HL-60/S4 treated with retinoic acid at 250 ng/mL for 4 days and 3 days (cell line): ENCODE data around the gene PTPRT.

Experiments used
- in situ Hi-C: fragments of 300-500 bp; cut with MboI; formaldehyde crosslinking; loops from 2 replicates; pipeline ENCODE4 v1.7.0; 2022; ENCODE audit warnings: low sequenced_read_pairs

PTPRT gene

DNA sequence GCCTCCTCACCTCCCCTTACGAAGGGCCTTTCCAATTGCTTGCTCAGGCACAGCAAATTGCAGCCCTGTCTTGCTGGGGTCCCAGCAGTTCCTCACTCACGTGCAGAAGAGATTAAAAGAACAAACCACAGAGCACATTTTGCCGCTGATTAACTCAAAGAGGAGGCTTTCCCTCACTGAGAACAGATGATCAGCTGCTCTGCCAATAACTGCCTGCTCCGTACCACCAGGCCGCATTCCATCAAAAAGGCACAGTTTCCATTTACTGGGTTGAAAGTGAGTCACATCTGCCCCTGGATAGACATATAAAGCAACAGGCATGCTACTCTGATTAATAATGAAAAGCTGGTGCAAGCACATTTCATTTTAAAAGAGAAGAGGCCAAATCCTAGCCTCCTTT is 446.8 kb downstream of the PTPRT start:
- in situ Hi-C loops: no loop called here

DNA sequence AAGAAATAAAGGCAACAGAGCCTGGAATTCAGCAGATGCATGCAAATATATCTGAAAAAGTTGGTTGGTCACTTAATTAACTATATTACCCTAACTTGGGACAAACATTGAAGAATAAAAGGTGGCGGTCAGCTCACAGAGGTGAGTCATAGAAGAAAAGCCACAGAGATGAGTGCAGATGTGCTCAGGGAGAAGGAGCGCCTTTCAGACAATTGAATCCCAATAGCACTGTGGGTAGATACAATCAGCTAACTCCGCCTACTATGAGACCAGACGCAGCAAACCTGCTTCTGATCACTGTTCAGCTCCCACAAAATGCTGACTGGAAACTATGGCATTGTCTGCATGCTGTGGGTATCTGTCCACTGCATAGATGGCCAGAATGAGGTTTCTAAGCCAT is 447.8 kb downstream of the PTPRT start:
- in situ Hi-C loops: no loop called here

DNA sequence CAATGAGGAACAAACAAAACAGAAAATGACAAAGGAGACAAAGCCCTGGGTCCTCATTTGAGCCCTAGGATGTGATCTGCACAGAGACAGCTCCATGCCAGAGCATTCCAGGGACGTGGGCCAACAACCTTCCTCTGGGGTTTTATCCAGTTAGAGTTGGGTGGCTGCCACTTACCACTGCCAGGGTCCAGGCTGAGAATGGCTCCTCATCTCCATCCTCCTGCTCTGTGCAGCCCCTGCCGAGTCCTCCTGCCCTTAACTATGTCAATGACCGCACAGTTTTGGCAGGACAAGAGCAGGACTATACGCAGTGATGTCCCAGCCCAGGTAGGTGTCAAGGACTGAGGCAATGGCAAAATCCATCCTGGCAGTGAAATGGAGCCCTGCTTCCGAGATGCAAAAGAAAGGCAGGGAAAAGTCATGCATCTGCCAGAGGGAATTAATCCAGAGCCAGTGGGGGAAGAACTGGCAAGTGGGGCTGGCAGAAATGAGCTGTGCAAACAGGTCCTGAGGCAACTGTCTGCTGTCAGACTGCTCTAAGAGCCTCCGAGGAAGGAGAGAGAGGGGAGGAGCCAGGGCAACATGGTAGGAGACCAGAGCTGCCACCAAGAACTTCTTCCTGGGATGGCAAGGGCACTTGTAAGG is 449.4 kb downstream of the PTPRT start:
- in situ Hi-C loops: no loop called here

DNA sequence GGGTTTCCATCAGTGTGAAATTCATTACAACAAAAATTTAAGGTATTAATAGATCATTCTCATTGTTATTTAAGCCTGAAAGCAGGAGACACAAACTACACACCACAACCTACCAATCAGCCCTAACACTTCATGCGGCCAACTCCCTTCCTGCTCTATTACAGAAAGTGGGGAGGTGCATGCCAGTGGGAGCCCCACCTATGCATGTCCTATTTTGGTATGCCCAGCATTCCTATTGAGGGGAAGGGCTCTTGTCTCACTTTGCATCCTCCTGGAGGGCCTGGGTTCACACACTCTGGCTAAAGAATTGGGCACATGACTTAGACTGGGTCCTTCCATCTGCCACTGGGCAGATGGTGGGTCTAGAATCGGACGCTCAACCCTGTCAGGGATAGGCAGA is 450.0 kb downstream of the PTPRT start:
- in situ Hi-C loops: no loop called here

DNA sequence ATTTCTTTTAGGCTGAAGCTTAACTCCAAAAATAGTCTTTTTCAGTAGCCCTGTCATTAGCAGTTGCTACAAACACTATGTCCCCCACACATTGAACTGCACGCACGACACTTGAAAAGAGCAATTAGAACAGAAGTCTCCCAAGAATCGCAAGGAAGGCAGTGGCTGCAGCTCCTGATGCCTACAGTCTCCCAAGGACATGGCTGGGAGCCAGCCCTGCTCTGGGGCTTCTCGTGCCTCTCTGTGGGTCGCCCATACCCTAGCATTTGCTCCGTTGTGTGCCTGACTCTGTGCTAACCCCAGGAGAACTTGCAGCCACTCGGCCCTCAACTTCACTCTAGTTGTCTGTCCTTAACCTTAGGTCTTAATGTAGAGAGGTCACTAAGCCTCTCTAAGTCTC is 454.2 kb downstream of the PTPRT start:
- in situ Hi-C loops: no loop called here

DNA sequence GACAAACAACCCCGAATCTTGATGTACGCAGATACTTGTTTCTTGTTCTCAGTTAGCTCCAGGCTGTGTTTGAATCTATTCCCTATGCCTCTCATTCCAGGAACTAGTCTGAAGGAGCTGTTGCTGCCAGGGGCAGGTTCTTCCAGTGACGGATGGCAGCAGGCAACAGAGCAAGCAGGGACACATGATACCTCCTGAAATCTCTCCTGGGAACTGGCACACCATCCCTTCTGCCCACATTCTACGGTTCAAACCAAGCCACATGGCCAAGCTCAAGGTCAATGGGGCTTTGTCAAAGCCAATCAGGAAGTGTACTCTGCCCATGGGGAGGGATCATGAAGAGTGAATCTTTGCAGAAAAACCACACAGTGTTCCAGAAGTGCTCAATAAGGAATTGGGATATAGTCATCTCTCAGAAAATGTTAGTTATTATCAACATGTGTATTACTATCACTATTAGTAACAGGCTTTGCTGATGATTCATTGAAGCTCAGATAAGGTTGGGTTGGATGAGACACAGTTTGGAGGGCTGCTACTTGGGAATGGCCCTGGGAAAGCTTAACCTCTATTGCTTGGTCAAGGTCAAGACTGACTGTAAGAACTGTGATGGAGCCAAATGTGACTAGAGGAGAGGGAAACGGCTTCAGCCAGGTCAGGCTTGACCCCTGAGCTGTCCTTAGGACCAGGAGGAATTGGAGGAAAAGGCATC is 454.9 kb downstream of the PTPRT start:
- in situ Hi-C loops: no loop called here

DNA sequence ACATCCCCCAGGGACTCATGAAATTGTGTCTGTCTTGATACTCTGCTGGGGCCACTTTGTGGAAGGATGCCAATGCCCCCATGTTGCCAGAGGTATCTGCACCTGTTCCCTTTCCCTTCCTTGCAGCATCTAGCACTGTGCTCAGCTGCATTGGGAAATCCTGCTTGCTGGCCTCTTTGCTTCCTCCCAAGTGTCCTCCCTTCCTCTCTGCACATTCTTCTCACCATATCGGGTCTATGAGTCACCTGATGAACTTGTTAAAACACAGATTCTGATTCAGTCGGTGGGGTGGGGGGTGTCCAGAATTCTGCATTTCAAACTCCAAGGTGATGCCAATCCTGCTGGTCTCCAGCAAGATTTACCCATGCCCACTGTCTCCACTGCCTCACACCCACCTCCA is 467.8 kb downstream of the PTPRT start:
- in situ Hi-C loops: no loop called here

DNA sequence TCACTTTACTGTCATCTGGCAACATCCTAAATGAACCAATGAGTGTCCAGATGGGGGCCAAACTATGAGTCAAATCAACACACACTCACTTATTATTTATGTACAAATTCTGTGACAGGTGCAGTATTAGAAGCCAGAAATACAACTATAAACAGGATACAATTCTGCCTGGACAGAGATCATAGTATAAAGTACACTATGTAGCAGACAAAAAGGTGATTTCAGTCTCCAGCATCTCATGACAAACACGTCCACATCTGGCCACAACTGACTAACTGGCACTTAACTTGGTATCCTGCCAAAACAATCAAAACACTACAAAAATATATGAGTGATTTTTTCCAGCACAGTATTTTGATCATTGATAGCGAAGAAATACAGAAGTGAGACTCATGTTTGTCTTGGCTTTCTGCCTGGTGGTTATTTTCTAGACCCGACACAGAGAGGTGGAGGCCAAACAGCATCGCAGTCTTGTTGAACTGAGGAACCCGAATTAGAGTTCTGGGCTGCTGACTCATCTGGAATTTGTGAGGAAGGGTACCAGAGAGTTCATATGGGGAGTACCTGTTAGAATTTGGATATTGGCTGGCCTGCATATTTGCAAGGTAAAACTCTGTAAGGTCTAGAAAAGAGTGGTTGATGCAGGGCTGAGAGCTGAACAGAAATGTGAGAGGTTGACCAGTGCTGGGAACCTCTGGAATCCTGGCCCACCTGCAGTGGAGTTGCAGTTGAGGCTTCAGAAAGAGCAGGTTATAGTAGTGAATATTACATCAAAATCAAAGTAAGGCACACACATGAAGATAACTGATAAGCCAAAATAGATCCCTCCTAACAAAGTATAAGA is 475.2 kb downstream of the PTPRT start:
- in situ Hi-C loops: no loop called here

DNA sequence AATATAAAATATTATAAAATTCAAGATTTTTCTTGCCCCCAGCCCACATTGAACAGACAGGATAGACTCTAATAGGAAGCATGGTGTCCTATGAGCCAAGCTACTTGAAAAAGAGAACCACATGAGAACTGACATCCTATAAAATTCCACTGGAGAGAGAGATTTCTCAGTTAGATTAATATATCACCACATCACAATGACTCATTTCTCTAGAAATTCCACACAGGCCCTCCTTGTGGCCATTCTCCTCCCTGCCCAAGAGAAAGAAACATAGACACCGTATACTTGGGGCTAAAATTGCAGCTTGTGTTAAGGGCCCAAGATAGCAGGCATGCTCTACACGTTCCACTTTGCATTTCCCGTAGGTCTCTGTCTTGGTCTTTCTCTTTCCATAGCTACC is 481.4 kb downstream of the PTPRT start:
- in situ Hi-C loops: no loop called here

DNA sequence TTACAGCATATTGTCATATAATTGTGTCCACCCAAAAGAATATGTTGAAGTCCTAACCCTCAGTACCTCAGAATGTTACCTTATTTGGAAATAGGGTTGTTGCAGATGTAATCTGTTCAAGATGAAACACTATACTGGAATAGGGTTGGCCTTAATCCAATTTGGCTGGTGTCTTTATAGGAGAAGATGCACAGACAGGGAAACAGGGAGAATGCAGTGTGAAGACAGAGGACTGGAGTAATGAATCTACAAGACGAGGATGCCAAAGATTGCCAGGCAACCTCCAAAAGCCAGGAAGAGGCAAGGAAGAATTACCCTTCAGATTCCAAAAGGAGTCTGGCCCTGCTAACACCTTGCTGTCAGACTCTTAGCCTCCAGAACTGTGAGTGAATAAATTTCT is 482.9 kb downstream of the PTPRT start:
- in situ Hi-C loops: no loop called here

DNA sequence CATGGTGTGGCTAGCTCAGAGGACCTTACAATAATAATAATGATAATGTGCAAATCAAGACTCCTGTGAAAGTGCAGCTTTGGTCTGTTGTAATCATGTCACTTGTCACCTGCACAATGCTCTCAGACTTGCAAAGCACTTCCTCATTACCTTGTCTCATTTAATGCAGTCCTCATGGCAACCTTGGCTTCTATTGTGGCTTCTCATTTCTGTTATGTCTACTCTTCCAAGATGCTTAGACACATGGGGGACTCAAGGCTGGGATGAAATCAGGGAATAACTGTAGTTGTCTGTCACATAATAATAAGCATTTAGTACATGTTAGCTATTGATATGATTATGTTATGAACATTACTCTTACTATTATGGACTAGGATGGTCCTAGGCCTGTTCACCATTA is 484.2 kb downstream of the PTPRT start:
- in situ Hi-C loops: no loop called here

DNA sequence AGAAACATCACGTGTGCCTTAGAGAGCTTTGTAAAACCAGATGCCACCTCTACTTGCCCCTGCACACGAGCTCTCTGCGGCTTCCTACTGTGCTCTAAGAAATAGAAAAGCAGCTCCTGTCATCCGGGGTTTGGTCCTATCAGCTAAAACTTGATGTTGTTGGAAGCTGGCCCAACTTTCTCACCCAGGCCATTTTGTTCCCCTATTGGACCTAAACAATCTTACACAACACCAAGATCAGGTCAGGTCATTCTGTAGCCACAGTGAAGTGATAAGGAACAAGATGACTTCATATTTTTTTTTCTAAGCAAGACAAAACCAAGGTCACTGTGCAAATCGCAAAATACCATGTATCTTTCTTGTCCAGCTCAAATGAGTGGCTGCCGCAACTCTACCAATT is 486.0 kb downstream of the PTPRT start:
- in situ Hi-C loops: no loop called here

DNA sequence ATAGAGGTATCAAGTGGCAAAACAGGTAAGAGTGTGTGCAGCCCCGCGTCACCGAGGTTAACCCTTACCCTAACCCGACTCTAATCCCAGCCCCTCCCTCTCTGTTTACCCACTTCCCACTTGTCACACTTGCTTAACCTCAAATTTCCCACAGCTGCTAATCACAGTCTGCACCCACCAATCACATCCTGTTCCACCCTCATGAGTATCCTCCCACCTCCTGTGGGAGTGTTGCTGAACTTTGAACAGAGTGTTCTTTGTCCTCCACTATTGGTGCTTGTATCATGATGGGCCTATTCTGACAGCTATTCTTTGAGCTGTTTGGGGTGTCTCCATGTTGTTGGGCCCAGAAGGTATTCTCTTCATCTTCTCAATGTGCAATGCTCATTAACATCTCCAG is 487.8 kb downstream of the PTPRT start:
- in situ Hi-C loops: no loop called here

DNA sequence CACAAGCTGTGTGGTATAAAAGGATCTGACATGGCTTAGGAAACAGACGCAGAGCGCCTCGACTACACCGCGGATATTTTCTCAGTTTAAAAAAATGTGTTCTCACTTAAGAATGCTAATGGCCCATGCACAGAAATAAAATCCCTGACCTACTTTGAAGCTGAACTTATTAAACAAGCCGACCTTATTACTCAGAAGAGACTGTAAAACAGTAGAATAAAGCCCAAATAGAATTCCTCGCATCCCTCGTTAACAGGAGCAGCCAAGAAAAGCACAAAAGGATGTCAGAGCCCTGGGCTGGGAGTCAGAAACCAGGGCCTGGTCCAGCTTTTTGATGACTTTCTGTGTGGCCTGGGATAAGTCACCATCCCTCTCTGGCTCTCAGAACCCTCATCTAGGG is 489.3 kb downstream of the PTPRT start:
- in situ Hi-C loops: no loop called here

DNA sequence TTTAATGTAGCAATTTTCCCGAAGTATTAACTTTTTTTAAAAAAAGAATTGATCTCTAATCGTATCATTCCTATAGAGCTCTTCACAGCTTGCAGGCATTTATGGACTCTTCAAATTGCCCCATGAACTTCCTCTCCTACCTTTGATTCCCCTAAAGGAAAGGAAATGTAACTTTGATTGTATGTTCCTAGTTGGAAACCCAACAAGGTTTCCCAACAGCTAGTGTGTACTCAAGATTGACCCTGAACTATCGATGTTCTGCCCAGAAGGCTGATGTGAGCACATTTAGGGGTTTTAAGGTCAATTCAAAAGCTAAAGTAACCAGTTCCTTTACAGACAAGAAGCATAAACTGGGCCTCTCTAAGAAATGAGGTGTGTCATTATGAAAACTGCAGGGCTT is 491.7 kb downstream of the PTPRT start:
- in situ Hi-C loops: no loop called here

DNA sequence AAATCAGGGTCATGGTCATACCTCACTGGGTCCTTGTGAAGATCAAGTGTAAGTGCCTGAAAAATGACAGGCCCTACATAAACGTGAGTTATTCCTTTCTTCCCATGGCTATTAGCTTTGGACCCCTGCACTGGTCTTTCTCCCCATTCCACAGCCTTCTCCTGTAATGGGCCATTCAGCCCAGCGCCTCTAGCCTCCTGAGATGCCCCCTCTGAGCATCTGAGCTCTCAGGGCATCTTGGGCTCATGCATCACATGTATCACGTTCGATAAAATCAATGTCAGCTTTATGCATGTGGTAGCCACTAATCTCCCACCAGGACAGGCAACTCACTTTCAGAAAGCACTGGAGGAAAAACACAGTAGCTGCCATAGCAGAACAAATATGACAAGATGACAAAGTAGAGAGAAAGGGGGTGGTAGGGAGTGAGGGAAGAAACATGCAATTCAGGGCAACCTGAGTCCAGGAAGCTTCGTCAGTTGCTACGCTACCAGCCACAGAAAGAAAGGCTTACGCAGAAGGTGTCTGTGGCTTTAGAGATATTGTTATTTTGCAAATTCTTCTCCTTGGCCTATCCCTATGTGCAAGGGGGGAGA is 498.8 kb downstream of the PTPRT start:
- in situ Hi-C loops: no loop called here

DNA sequence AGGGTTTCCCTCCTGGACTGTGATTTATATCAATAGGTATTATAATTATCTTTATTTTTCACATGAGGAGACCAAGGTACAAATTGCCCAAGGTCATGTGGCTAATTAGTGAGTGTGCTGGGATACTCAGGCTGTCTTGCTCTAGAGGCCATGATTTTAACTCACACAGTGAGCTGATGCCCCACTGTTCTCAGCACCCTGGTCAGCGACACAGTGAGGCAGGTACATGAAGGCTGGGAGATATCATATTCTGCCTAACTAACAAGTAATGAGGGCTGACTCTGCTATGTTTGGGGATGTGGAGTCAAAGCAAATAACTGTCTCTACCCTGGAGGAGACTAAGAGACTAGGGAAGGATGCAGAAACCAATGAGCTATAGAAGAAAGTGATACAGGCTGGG is 501.1 kb downstream of the PTPRT start:
- in situ Hi-C loops: no loop called here

DNA sequence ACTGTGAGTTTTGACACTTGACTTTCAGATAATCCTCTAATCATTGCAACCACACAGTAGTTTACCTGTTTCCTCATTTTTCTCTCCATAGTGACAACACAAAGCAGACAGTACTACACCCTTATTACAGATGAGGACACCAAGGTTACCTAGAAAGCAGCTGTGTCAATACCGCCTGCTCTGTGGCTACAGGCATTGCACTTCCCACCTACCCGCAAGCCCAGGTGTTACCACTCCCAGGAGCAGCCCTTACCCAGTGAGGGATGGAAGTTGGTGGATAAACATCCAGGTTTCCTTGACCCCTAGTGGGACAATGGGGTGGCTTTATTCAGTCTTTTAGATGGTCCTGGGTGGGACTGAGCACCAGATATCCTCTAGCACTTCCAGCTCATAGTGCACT is 503.6 kb downstream of the PTPRT start:
- in situ Hi-C loops: no loop called here

DNA sequence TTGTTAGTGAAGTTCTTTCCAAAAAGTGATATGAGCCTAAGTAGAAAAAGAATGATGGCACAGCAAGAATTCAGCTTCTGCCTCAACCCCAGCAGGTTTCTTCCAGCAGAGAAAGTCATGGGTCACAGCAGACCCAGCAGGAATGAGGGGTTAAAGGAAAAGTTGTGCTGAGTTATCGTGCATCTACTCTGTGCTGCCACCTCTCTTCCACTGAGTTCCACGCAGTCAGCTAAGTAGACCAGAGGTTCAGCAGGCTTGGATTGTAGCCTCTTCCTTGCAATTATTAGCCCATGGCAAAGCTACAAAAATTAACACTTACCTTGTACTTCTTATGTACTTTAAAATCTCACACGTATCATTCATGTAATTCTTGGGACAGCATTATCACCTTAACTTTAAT is 510.8 kb downstream of the PTPRT start:
- in situ Hi-C loops: no loop called here

DNA sequence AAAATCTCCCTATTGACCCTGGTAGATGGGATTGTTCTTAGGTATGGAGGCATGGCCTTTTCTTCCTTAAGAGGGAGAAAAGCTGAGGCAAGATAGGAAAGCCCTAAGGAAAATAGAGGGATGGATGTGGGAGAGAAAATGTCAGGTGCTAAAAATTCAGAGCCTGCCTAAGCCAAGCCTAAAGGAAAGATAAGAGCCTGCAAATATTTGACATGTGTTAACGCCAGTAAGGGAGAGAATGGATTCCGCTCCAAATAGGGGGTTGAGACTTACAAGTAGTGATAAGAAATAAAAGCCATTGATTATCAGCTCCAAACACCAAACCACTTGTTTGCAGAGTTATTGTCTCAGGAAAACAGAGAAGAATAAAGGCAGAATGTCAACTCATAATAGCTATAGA is 533.6 kb downstream of the PTPRT start:
- in situ Hi-C loops: no loop called here

DNA sequence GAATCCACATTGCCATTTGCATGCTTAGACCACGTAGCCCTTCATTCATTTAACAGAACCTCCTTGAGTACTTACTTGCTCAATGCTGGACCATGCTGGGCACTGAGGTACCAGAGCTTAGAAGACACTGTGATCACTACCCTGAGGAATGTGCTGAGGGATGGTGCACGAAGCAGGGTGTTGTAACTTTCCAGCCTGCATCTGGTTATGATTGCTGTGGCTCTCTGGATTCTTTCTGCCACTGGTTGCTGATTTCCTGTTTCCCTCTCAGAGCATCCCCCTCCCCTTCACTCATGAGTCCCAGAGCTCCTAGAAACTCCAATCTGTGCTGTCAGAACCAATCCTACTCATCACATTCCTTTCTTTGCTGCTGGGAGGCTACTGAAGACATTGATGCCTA is 537.4 kb downstream of the PTPRT start:
- in situ Hi-C loops: no loop called here
